ENCODE results near the gene RAB28.

RAB28 gene

DNA sequence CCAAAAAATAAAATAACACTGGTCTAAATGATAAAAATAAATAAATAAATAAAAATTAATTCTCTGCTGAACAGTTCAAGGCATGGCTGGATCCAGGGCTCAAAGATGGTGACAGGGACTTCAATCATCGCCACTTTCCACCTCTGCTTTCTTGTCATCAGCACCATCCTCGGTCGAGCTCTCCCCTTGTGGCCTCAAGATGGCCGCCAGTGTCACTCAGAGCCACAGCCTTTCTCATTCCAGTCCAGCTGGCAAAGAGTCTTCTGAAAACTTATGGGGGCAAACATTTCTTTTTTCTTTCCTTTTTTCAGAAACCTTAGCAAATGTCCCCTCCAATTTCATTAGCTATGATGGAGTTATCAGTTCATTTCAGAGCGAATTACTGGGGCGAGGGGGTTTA lies 119.5 kb downstream of the RAB28 start:
- no peaks in the 10 kb centered on the region for H3K79me2 ChIP-seq (ENCODE audit: low read length)
- no peak overlapping the region for H3K9ac ChIP-seq (ENCODE audit: low read length)
- H3K27me3 ChIP-seq (replicated peaks; ENCODE audit: insufficient read depth, low read length) = no peaks in the 10 kb centered on the region
- no peaks in the 10 kb centered on the region for H3K4me1 ChIP-seq (ENCODE audit: low read length)
- no peak overlapping the region for H2AFZ ChIP-seq (ENCODE audit: low read length)
- no peak overlapping the region for H3K4me2 ChIP-seq (ENCODE audit: low read depth, low read length)
- H3F3A ChIP-seq (ENCODE audit: insufficient read depth, low read length) = no peaks in the 10 kb centered on the region
- H3K9me3 ChIP-seq (replicated peaks; ENCODE audit: insufficient read depth, low read length) = no peaks in the 10 kb centered on the region
- H4K20me1 ChIP-seq (ENCODE audit: insufficient read depth, low read length) = no peaks in the 10 kb centered on the region
- no peaks in the 10 kb centered on the region for H3K9me2 ChIP-seq (replicated peaks; ENCODE audit: insufficient read depth, low read length)
- no peaks in the 10 kb centered on the region for H3K36me3 ChIP-seq (replicated peaks; ENCODE audit: insufficient read depth, low read length)
- DNase-seq = no peak
- TF ChIP-seq, protein P1, sequence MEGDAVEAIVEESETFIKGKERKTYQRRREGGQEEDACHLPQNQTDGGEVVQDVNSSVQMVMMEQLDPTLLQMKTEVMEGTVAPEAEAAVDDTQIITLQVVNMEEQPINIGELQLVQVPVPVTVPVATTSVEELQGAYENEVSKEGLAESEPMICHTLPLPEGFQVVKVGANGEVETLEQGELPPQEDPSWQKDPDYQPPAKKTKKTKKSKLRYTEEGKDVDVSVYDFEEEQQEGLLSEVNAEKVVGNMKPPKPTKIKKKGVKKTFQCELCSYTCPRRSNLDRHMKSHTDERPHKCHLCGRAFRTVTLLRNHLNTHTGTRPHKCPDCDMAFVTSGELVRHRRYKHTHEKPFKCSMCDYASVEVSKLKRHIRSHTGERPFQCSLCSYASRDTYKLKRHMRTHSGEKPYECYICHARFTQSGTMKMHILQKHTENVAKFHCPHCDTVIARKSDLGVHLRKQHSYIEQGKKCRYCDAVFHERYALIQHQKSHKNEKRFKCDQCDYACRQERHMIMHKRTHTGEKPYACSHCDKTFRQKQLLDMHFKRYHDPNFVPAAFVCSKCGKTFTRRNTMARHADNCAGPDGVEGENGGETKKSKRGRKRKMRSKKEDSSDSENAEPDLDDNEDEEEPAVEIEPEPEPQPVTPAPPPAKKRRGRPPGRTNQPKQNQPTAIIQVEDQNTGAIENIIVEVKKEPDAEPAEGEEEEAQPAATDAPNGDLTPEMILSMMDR (IDR thresholded peaks at IDR 0.05; ENCODE audit: low read length) = no peak
- TF ChIP-seq EZH2phosphoT487 (IDR thresholded peaks at IDR 0.05; ENCODE audit: low read length) (no peak), EZH2 (optimal IDR thresholded peaks at IDR 0.05; ENCODE audit: low read depth, low read length) (no peak)
- H3K4me3 ChIP-seq (ENCODE audit: low read length) = no peak overlapping the region
- no peak overlapping the region for H3K27ac ChIP-seq (ENCODE audit: low read length)

DNA sequence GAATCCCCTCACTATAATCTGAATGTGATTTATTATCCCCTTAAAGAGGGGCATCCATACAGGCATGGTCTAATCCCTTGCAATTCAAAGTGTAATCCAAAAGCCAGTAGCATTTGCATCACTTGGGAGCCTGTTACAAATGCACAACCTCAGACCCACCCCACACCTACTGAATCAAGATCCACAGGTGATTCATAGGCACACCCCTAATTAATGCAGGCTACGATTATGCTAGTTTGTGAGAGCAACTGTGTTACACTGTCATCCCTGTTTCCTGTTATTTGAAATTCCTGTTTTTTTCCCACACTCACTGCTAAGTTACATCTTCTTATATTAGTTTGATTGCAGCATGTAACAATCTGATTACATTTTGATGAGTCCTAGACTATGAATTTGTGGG lies 120.0 kb downstream of the RAB28 start:
- H3K36me3 ChIP-seq (replicated peaks; ENCODE audit: insufficient read depth, low read length) = no peaks in the 10 kb centered on the region
- DNase-seq = no peak
- H3K9ac ChIP-seq (ENCODE audit: low read length) = no peak overlapping the region
- H4K20me1 ChIP-seq (ENCODE audit: insufficient read depth, low read length) = no peaks in the 10 kb centered on the region
- H3K4me1 ChIP-seq (ENCODE audit: low read length) = no peaks in the 10 kb centered on the region
- H3K79me2 ChIP-seq (ENCODE audit: low read length) = no peaks in the 10 kb centered on the region
- no peak overlapping the region for H3K27ac ChIP-seq (ENCODE audit: low read length)
- H3F3A ChIP-seq (ENCODE audit: insufficient read depth, low read length) = no peaks in the 10 kb centered on the region
- H3K4me2 ChIP-seq (ENCODE audit: low read depth, low read length) = no peak overlapping the region
- no peak overlapping the region for H3K4me3 ChIP-seq (ENCODE audit: low read length)
- H3K9me2 ChIP-seq (replicated peaks; ENCODE audit: insufficient read depth, low read length) = no peaks in the 10 kb centered on the region
- H2AFZ ChIP-seq (ENCODE audit: low read length) = no peak overlapping the region
- no peaks in the 10 kb centered on the region for H3K9me3 ChIP-seq (replicated peaks; ENCODE audit: insufficient read depth, low read length)
- TF ChIP-seq EZH2phosphoT487 (IDR thresholded peaks at IDR 0.05; ENCODE audit: low read length) (no peak), EZH2 (optimal IDR thresholded peaks at IDR 0.05; ENCODE audit: low read depth, low read length) (no peak)
- TF ChIP-seq, protein P1 (IDR thresholded peaks at IDR 0.05; ENCODE audit: low read length) = no peak
- no peaks in the 10 kb centered on the region for H3K27me3 ChIP-seq (replicated peaks; ENCODE audit: insufficient read depth, low read length)

DNA sequence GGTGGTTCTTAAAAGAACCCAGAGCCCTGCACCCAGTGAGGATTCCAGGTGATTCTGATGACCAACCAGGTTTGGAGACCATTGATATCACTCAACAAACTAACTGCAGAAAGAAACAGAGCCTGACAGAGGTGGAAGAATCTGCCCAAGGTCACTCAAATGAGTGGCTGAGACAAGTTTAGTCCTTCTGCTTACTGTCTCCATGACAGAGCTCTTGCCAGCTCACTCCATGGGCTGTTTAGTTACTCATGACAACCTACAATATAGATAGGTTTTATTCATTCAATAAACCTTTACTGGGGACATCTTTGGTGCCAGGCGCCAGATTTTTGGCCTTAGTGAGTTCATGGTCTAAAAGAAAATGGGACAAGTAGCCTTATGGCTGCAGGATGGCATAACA lies 124.3 kb downstream of the RAB28 start:
- TF ChIP-seq EZH2 (optimal IDR thresholded peaks at IDR 0.05; ENCODE audit: low read depth, low read length) = no peak
- TF ChIP-seq, protein P1 (IDR thresholded peaks at IDR 0.05; ENCODE audit: low read length) = no peak
- no peak for TF ChIP-seq EZH2phosphoT487 (IDR thresholded peaks at IDR 0.05; ENCODE audit: low read length)
- Histone ChIP-seq H4K20me1 (ENCODE audit: insufficient read depth, low read length) (no peaks in the 10 kb centered on the region), H3K4me1 (ENCODE audit: low read length) (no peaks in the 10 kb centered on the region), H3K36me3 (replicated peaks; ENCODE audit: insufficient read depth, low read length) (no peaks in the 10 kb centered on the region), H3K79me2 (ENCODE audit: low read length) (no peaks in the 10 kb centered on the region), H3K9ac (ENCODE audit: low read length) (no peak overlapping the region), H3K4me2 (ENCODE audit: low read depth, low read length) (no peak overlapping the region), H3K27ac (ENCODE audit: low read length) (no peak overlapping the region), H3F3A (ENCODE audit: insufficient read depth, low read length) (no peaks in the 10 kb centered on the region), H3K27me3 (replicated peaks; ENCODE audit: insufficient read depth, low read length) (no peaks in the 10 kb centered on the region), H3K9me2 (replicated peaks; ENCODE audit: insufficient read depth, low read length) (no peaks in the 10 kb centered on the region), H3K9me3 (replicated peaks; ENCODE audit: insufficient read depth, low read length) (no peaks in the 10 kb centered on the region), H2AFZ (ENCODE audit: low read length) (no peak overlapping the region), H3K4me3 (ENCODE audit: low read length) (no peak overlapping the region)
- no peak for DNase-seq

Measured in MM.1S (cell line).